Skeletal muscle cell (primary cell): ENCODE measurements around the gene MVB12B.
"Not testable (repeated sequence)": the region's sequence is repeated elsewhere in the genome, so short reads cannot be mapped to it uniquely, and the experiment has no call there.

Source experiments
- DNase-seq: peaks from one replicate; pipeline ENCODE4 v3.0.0-alpha.2; 2010; ENCODE audit warnings: low read depth
- H3K4me3 ChIP-seq: 2 replicates; pipeline ENCODE4 v1.5.1; 2011; ENCODE audit warnings: low read depth, mild to moderate bottlenecking, control low read depth, low read length, moderate library complexity

MVB12B gene

GRCh38 chr9:126532951-126533925 lies 206.6 kb downstream of the MVB12B start:
- no peak for DNase-seq
- H3K4me3 ChIP-seq, result no peak overlapping the region

- no peak overlapping the region for H3K4me3 ChIP-seq
- DNase-seq, result no peak
Observed at GRCh38 chr9:126533926-126534310, 207.3 kb downstream of the MVB12B start.

- DNase-seq, result no peak
- no peak overlapping the region for H3K4me3 ChIP-seq
Observed at GRCh38 chr9:126534431-126535186, 208.0 kb downstream of the MVB12B start.

DNA sequence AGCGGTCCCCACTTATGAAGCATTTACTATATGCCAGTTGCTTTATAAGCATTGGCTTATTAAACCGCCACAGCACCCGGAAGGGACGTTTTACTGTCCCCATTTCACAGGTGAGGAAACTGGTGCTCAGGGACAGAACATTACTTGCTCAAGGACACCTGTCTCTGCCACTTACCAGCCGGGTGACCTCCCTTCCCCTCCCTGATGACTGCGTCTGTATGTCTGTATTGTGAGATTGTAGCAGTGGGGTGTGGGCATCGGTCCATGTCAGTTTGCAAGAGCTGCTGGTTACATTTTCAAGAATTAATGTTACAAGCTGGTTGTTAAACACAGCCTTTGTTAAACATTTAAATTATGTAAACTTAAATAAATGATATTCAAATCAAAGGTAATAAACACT lies 209.5 kb downstream of the MVB12B start:
- no peak overlapping the region for H3K4me3 ChIP-seq
- DNase-seq, result no peak

GRCh38 chr9:126536841-126537465 lies 210.3 kb downstream of the MVB12B start:
- H3K4me3 ChIP-seq, result no peak overlapping the region
- no peak for DNase-seq

DNA sequence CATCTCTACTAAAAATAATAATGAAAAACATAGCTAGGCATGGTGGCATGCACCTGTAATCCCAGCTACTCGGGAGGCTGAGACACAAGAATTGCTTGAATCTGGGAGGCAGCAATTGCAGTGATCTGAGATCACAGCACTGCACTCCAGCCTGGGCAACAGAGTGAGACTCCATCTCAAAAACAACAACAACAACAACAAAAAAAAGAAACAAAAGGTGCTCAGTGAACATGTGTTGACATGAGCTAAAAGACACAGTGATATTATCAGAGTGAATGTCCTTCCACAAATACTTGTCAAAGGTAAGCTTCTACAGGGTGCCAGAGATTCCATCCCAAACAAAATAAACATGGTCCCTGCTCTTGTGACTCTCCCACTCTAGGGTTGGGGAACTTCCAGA lies 211.9 kb downstream of the MVB12B start:
- no peak for DNase-seq
- no peak overlapping the region for H3K4me3 ChIP-seq

GRCh38 chr9:126540398-126540797 lies 213.8 kb downstream of the MVB12B start:
- not testable (repeated sequence) for DNase-seq, H3K4me3 ChIP-seq

DNA sequence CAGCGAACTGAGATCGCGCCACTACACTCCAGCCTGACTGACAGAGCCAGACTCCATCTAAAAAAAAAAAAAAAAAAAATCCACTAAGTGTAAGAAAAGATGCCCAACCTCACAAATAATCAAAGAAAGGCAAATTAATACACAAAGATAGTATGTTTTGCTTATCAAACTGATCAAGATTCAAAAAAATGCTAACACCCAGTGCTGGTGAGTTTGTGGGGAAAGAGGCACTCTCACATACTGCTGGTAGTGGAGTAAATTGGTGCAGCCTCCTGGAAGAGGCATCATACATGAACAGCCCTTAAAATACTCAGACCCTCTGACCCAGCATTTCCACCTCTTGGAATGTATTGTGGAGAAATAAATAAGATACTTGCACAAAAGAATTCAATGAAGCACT lies 216.9 kb downstream of the MVB12B start:
- no peak for DNase-seq

GRCh38 chr9:126545106-126545505 lies 218.5 kb downstream of the MVB12B start:
- DNase-seq, result no peak
- H3K4me3 ChIP-seq, result no peak overlapping the region

More for the DNA sequence above, 216.9 kb downstream of the MVB12B start:
- no peak overlapping the region for H3K4me3 ChIP-seq

DNA sequence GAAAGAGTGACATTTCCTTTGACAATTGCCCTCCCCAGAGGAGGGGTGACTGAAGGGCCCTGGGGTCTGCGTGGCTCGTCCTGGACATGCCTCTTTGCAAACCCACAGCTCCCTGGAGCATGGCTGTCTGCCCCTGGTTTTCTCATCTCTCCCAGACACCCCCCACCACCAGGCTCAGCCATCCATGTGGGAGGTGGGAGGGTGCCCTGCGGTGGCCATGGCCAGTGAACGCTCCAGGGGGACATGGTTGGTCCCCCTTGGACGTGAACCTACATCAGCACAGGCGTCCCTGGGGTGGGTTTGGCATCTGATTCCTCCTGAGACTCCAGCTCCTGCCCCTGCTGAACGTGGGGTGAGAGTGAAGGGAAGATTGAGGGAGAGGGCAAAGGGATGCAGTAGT lies 219.4 kb downstream of the MVB12B start:
- no peak overlapping the region for H3K4me3 ChIP-seq
- DNase-seq, result no peak

DNA sequence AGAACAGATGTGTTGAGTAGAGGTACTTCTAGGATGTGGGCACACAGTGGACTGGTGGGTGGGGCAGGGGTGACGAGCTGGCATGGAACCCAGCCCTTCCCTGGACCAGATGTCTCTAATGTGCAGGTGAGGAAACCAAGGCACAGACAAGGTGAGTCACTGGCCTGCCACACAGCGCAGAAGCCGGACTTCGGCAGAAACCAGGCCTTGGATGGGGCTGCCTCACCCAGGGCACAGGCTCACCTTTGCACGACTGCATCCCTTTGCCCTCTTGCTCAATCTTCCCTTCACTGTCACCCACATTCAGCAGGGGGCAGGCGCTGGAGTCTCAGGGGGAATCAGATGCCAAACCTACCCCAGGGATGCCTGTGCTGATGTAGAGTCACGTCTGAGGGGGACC lies 221.7 kb downstream of the MVB12B start:
- DNase-seq, result no peak
- H3K4me3 ChIP-seq, result no peak overlapping the region

GRCh38 chr9:126549246-126550006 lies 222.8 kb downstream of the MVB12B start:
- no peak overlapping the region for H3K4me3 ChIP-seq
- no peak for DNase-seq

DNA sequence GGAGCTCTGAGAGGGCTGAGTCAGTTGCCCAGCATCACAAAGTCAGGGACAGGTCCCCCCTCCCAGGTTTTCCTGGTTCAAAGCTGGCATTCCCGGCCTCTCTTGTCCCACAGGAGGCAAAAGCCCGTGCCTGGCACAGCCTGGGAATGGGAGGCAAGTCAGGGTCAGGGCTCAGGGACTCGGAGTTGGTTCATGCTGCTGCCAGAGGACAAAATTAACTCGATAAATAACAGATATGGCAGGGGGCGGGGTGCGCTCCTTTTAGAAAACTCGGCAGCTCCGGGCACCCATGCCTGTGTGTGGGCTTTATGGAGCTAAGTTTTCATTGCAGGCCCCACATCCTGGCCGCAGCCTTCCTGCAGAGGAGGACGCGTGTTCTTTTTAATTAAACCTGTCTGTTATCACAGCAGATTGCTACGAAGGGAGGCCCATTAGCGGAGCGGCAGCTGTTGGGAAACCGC lies 224.3 kb downstream of the MVB12B start:
- no peak for DNase-seq

DNA sequence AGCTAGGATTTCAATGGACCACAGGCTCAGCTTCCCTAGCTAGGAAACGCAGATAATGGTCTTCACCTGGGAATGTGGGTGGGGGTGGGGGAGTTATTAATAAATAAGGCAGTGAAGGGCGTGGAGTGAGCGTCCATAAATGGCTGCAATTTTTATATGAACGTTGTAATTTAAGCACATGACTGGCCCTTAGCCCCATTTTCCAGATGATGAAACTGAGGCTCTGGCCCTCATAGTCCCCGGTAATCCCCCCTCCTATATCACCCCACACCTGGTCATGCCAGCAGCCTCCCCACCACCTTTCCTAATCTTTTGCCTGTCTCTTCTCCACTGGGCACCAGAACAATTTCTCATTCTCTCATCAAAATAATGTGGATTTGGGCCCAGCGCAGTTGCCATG lies 225.2 kb downstream of the MVB12B start:
- no peak overlapping the region for H3K4me3 ChIP-seq
- no peak for DNase-seq

More for the DNA sequence above, 224.3 kb downstream of the MVB12B start:
- H3K4me3 ChIP-seq, result no peak overlapping the region

DNA sequence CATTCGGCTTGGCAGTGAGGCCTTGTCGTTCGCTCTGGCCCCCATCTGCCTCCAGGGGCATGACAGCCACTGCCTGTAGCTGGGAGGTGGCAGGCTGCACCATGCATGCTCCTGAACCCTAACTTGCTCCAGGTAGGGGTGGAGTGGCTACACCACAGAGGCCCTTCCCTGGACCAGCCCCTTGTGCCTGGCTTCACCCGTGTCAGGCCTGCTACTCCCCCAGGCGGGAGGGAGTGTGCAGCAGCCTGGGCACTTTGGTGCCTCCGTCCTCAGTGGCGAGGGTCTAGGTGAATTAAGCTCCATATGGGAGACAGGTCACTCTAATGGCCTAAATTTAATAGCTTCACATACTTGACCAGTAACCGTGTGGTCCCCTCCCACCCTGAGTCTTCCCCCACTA lies 227.7 kb downstream of the MVB12B start:
- no peak for DNase-seq
- H3K4me3 ChIP-seq, result no peak overlapping the region

- not testable (repeated sequence) for DNase-seq, H3K4me3 ChIP-seq
Observed at GRCh38 chr9:126555421-126555820, 228.8 kb downstream of the MVB12B start.
